ENCODE measurements around the gene EIF2B5.
"Not testable (repeated sequence)": the region's sequence is repeated elsewhere in the genome, so short reads cannot be mapped to it uniquely, and the experiment has no call there.

The EIF2B5 gene

GRCh38 chr3:184145751-184146270 is 10.7 kb downstream of the EIF2B5 start:
- no peak for DNase-seq (ENCODE audit: low read depth in 2 of 2)

- no peak for DNase-seq (ENCODE audit: low read depth in 2 of 2)
These were observed 12.9 kb downstream of the EIF2B5 start for GRCh38 chr3:184148076-184148475.

- DNase-seq (ENCODE audit: low read depth in 2 of 2): no peak
These were observed 14.0 kb downstream of the EIF2B5 start for GRCh38 chr3:184149123-184149522.

DNA sequence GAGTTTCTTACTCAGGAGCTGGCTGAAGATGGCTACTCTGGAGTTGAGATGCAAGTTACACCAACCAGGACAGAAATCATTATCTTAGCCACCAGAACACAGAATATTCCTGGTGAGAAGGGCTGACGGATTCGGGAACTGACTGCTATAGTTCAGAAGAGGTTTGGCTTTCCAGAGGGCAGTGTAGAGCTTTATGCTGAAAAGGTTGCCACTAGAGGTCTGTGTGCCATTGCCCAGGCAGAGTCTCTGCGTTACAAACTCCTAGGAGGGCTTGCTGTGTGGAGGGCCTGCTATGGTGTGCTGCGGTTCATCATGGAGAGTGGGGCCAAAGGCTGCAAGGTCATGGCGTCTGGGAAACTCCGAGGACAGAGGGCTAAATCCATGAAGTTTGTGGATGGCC is 14.6 kb downstream of the EIF2B5 start:
- not testable (repeated sequence) for DNase-seq (ENCODE audit: low read depth in 2 of 2)

DNA sequence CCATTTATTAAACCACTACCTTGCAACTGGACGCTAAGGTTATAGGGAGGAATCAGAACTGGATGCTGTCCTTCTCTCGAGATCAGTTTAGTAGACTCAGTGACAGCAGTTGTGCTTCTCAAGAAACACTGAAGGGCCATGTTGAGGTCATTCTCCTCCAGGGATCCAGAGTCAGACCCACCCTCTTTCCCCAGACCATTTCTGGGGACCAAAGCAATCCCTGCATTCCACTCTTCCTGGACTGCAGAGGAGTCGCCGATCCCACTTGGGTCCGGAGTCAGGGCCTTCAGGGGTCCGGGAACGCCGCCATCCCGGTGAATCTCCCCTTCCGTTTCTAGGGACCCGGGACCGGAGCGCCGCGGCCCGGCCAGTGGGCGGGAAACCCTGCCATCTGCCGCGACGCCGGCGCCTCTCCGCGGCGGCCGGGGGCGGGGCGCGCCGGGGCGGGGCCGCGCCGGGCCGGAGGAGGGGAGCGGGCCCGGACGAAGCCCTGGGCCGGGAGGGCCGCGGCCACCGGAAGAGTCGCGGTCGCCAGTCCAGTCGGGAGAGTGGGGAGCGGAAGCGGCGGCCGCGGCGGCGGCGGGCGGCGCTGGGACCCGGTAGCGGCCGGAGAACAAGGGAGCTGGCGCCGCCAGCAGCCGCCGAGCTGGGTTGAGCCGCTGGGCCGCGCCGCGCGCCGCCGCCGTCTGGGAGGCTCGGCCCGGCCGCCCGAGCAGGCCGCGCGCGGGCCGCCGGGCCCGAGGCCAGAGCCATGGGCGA is 19.9 kb downstream of the EIF2B5 start, which contains the start of gene DVL3:
Gene DVL3, plus strand, starts transcription at position 493 of the 759 bp plus-strand sequence. Its CDS starts 259 bp downstream, at position 752.
- peak in 1 of 2 donors; percentile 39 for DNase-seq (ENCODE audit: low read depth in 2 of 2)

DNA sequence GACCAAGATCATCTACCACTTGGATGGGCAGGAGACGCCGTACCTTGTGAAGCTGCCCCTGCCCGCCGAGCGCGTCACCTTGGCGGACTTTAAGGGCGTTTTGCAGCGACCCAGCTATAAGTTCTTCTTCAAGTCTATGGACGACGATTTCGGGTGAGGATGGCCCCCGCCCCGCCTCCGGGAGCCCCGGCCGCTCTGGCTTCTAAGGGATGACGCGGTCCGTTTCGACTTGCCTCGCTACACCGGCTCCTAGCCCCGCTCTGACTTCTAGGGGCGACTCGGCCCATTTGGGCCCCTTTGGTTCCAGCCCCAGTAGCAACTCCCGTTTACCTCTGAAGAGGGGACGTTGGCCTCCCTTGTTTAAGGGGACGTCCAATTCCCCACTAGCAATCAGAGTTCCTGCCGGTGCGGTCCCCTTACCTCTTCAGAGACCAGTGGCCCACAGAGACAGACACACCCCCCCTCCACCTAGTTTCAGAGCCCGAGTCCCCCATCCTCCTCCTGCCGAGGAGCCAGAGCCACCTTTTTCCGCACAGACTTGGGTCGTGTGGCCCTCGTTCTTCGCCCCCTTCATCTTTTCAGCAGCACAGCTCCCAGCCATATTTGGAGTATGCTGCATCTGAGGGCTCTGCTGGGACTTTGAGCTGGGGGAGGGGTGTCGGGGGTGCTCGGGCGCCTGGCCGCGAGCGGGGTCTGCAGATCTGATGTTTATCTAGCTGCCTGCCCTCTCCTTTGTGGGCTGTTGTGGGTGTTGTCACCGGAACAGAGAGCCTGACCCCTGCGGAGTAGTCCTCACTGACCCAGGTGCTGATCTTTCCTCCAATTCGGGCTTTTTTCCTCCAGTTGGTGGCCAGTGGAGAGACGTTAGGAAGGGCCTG is 20.7 kb downstream of the EIF2B5 start:
- peak; percentile 35 to 38 for DNase-seq (ENCODE audit: low read depth in 2 of 2)

GRCh38 chr3:184156522-184156955 is 21.4 kb downstream of the EIF2B5 start:
- no peak for DNase-seq (ENCODE audit: low read depth in 2 of 2)

- no peak for DNase-seq (ENCODE audit: low read depth in 2 of 2)
These were observed 22.0 kb downstream of the EIF2B5 start for GRCh38 chr3:184157206-184157605.

DNA sequence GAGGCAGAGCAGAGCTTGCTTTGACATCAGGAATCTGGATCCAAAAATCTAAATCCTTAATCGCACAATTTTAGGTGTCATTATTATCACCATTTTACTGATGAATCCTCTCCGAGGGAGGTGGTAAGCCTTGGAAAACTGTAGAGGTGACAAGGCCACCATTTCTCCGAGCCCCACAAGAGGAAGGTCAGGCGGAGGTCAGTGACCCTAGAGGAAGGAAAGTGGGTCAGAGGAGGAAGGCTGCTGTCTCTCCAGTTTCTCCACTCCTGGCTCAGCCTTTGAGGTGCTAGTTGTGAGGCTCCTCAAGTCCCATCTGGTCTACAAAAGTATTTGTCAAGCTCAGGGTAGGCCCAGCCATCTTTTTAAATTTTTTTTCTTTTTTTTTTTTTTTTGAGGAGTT is 23.2 kb downstream of the EIF2B5 start:
- no peak for DNase-seq (ENCODE audit: low read depth in 2 of 2)

- DNase-seq (ENCODE audit: low read depth in 2 of 2): no peak
These were observed 25.3 kb downstream of the EIF2B5 start for GRCh38 chr3:184160456-184160855.

DNA sequence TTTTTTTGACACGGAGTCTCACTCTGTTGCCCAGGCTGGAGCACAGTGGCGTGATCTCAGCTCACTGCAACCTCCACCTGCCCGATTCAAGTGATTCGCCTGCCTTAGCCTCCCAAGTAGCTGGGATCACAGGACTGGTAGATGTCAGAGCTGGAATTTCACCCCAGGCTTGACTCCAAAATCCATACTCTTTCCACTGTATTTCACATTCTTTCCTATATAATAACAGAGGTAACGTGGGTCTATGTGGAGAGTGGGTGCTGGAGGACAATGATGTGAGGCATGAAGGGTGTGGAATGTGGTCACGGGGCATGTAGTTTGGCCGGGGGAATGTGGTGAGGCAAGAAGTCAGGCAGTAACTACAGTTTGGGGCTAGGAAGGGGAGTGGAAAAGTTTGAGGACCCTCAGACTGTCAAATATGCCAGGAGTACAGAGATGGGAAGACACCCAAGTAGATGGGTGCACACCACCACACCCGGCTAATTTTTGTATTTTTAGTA is 27.5 kb downstream of the EIF2B5 start:
- not testable (repeated sequence) for DNase-seq (ENCODE audit: low read depth in 2 of 2)

DNA sequence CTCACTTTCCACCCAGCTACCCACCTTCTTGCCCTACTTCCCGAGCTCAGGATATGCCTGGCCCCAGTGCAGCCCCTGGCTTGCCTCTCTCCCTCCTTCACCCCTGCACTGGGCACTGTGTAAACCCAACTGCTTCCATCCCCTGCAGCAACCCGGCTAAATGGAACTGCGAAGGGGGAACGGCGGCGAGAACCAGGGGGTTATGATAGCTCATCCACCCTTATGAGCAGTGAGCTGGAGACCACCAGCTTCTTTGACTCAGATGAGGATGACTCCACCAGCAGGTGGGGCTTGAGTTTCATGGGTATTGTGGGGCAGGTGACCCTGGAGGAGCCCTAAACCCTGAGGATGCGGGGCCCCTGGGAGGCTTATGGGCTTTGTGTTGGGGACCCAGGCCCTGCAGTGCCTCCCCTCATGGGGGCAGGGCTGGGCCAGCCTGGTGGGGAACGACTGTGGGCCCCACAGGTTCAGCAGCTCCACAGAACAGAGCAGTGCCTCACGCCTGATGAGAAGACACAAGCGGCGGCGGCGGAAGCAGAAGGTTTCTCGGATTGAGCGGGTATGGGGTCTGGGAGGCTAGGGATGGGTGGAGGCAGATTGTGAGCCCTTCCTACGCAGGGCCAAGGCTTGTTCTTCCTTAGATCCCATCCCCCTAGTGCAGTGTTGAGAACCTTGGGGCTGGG is 29.6 kb downstream of the EIF2B5 start:
- DNase-seq (ENCODE audit: low read depth in 2 of 2): no peak

DNA sequence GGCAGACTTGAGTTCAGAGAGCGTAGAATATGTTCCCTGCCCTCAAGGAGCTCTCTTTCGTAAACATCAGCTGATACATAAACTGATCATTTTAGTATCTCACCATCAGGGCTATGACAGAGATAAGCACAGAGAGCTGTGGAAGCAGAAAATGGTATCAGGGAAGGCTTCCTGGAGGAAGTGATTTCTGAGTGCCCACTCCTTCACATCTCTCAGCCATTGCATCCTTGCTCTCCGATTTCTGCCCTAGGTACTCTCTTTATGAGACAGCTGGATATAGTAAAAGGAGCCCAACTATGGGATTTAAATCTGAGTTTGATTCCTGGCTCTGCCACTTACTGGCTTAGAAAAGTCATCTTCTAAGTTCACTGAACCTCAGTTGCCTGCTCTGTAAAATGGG is 30.4 kb downstream of the EIF2B5 start:
- no peak for DNase-seq (ENCODE audit: low read depth in 2 of 2)

GRCh38 chr3:184166671-184167070 is 31.5 kb downstream of the EIF2B5 start:
- DNase-seq (ENCODE audit: low read depth in 2 of 2): no peak

GRCh38 chr3:184167786-184168185 is 32.6 kb downstream of the EIF2B5 start:
- DNase-seq (ENCODE audit: low read depth in 2 of 2): no peak

DNA sequence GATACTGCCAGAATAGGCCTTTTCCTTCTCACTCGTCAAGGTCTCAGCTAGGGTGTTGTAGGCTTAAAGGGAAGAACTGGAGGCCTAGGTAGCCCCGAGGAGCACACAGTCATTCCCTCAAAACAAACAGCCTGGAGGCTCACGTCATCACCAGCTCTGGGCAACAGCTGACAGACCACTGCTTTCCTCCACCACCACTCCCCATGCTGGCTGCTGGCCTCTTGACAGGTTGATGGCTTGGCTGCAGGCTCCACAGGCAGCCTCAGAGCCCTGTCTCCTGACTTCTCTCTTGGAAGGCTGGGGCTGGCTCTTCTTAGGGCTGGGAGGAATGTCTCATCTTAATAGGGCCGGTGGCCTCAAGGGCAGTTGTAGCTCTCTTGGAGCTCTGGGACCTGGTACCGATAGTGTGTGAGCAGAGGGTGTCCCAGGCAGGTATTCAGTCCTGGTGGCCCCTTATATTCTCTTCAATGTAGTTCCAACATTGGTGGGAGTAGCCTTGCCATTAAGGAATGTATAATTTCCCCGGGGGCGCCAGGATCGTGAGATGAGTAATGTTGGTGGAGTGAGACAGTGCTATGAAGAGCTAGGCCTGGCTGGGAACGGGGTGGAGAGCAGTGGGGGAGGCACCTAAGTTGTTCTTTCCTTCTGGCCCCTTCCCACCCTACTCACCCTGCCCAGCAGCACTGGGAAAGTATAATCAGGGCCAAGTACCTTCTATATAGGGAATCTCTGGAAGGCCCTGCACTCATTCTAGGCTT is 33.4 kb downstream of the EIF2B5 start:
- DNase-seq (ENCODE audit: low read depth in 2 of 2): no peak

GRCh38 chr3:184169896-184170875 is 35.0 kb downstream of the EIF2B5 start:
- no peak for DNase-seq (ENCODE audit: low read depth in 2 of 2)

DNA sequence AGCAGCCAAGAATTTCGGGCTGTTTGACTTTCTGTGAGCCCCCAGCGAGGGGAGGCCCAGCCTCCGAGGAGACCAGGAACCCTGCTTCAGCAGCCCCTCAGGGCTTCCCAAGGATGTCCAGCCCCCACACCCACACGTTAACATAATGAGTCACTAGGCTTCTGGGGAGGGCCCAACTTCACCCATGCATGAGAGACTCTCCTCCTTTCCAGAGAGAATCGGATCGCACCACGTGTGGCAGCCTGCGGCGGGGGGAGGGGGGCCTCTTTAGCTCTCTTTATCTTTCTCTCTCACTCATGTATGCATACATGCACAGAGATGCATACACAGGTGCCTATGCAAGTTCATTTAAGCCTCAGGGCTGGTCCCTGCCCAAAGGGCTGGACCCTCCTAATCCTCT is 36.4 kb downstream of the EIF2B5 start:
- no peak for DNase-seq (ENCODE audit: low read depth in 2 of 2)

- DNase-seq (ENCODE audit: low read depth in 2 of 2): no peak
These were observed 37.7 kb downstream of the EIF2B5 start for GRCh38 chr3:184172681-184173373.
